GM12878 (cell line): ENCODE measurements around the gene HRCT1. TPM values are rescaled to one million over a fixed set of nuclear protein-coding genes. Genes with fewer than 3 reads are reported as not detected.

Experiments used
- ATAC-seq: fragments of 200-7000 bp; cut with Tn5 transposase; 3 replicates; pipeline ENCODE4 v1.9.1; 2020; ENCODE audit warnings: mild to moderate bottlenecking, moderate library complexity
- BruUV-seq: library from RNA; stranded (reverse); fragments of 400-500 nt; replicated peaks from 2 replicates; lab custom pipeline; 2021; lab: Mats Ljungman, UMichigan
- CTCF ChIA-PET: fragments of 300-600 bp; sonication (Branson Sonifier 250); formaldehyde crosslinking; extraction: SDS; loops from one replicate; lab custom pipeline; 2021; ENCODE audit warnings: inconsistent platforms; lab: Yijun Ruan, JAX
- POLR2A ChIA-PET: fragments of 350-600 bp; formaldehyde crosslinking; extraction: SDS; loops from one replicate; lab custom pipeline; 2021; ENCODE audit warnings: inconsistent platforms; lab: Charles Lee
- RAD21 ChIA-PET: fragments of 300-600 bp; sonication (Branson Sonifier 250); formaldehyde crosslinking; loops from one replicate; lab custom pipeline; 2023; ENCODE audit warnings: antibody characterized with exemption; ENCODE audit not compliant: unreplicated experiment; lab: Charles Lee
- SMC1A ChIA-PET: fragments of 300-600 bp; sonication (Branson Sonifier 250); formaldehyde crosslinking; loops from one replicate; lab custom pipeline; 2023; ENCODE audit not compliant: unreplicated experiment, uncharacterized antibody; lab: Charles Lee
- DNase-seq: peaks from one replicate; pipeline ENCODE4 v3.0.0-alpha.2; 2011; ENCODE audit warnings: low read depth, low spot score
- FAIRE-seq: peaks from 3 replicates; lab custom pipeline; 2011; peaks lifted over from hg19 to GRCh38; lab: Jason Lieb, UNC
- H2AFZ ChIP-seq: 2 replicates; pipeline ENCODE4 v1.6.0; 2011; ENCODE audit warnings: low read depth, low read length, control low read depth; ENCODE audit not compliant: control insufficient read depth
- H3K27ac ChIP-seq: 2 replicates; pipeline ENCODE4 v1.5.1; 2011; ENCODE audit warnings: control low read depth; ENCODE audit not compliant: control insufficient read depth, insufficient read depth
- H3K27me3 ChIP-seq, 2 experiments: replicated peaks in 1 of 2; 2 replicates each; pipeline versions ENCODE4 v1.6.0 to v1.6.1; 2011; ENCODE audit warnings: low read length in 1 of 2; ENCODE audit not compliant: control insufficient read depth in 2 of 2, insufficient read depth in 2 of 2
- H3K36me3 ChIP-seq, 2 experiments: 2 replicates each; pipeline ENCODE4 v1.5.1; 2011; ENCODE audit warnings: low read length in 1 of 2; ENCODE audit not compliant: control insufficient read depth in 2 of 2, insufficient read depth in 2 of 2
- H3K4me1 ChIP-seq: 2 replicates; pipeline ENCODE4 v1.6.1; 2011; ENCODE audit warnings: mild to moderate bottlenecking, low read length, moderate library complexity, mixed read lengths; ENCODE audit not compliant: control insufficient read depth, insufficient read depth
- H3K4me2 ChIP-seq: 2 replicates; pipeline ENCODE4 v1.6.0; 2011; ENCODE audit warnings: control low read depth; ENCODE audit not compliant: control insufficient read depth, insufficient read depth
- H3K4me3 ChIP-seq: fragments of 200-600 bp; sonication (generic); 2 replicates; pipeline ENCODE4 v1.5.1; 2016
- H3K79me2 ChIP-seq: 2 replicates; pipeline ENCODE4 v1.6.0; 2011; ENCODE audit warnings: low read length; ENCODE audit not compliant: control insufficient read depth, insufficient read depth
- H3K9ac ChIP-seq: 2 replicates; pipeline ENCODE4 v1.8.0; 2011; ENCODE audit warnings: low read length, control low read depth, mixed read lengths; ENCODE audit not compliant: control insufficient read depth, insufficient read depth
- H3K9me3 ChIP-seq: replicated peaks from 3 replicates; pipeline ENCODE4 v1.5.1; 2011; ENCODE audit warnings: mild to moderate bottlenecking, low read length; ENCODE audit not compliant: control insufficient read depth, insufficient read depth
- H4K20me1 ChIP-seq: 2 replicates; pipeline ENCODE4 v1.6.0; 2011; ENCODE audit not compliant: control insufficient read depth, insufficient read depth
- BACH1 ChIP-seq: fragments of 450-650 bp; IDR thresholded peaks from 2 replicates; pipeline ENCODE4 v1.6.1; 2017; ENCODE audit warnings: mild to moderate bottlenecking, borderline replicate concordance
- RBBP5 ChIP-seq: fragments of 200-600 bp; sonication (generic); conservative IDR thresholded peaks from 2 replicates; pipeline ENCODE4 v1.6.1; 2016
- SMAD1 ChIP-seq: fragments of 450-650 bp; IDR thresholded peaks from 2 replicates; pipeline ENCODE4 v1.6.1; 2018; ENCODE audit warnings: mild to moderate bottlenecking, low read depth; ENCODE audit not compliant: partially characterized antibody
- SMAD5 ChIP-seq: IDR thresholded peaks from 2 replicates; pipeline ENCODE4 v1.6.1; 2016; ENCODE audit warnings: antibody characterized with exemption, low read depth
- TBL1XR1 ChIP-seq: IDR thresholded peaks from 2 replicates; pipeline ENCODE4 v1.6.1; 2012; ENCODE audit warnings: low read depth, low read length, improper control_type of control experiment
- WGBS: methylation state at CpG from one replicate; pipeline ENCODE4 v1.1.6; 2016; ENCODE audit warnings: low lambda C conversion rate; ENCODE audit not compliant: insufficient replicate concordance, insufficient coverage; ENCODE audit errors: missing lambda C conversion rate; 5-methylcytosine and 5-hydroxymethylcytosine counted together
- in situ Hi-C: fragments of 300-500 bp; cut with MboI; formaldehyde crosslinking; loops from 9 replicates; pipeline ENCODE4 v1.14.3; 2018; ENCODE audit warnings: mixed read lengths
- intact Hi-C: fragments of 100-400 bp; cut with micrococcal nuclease; formaldehyde crosslinking; loops from one replicate; pipeline ENCODE4 v1.14.2; 2022; ENCODE audit not compliant: unreplicated experiment
- polyA plus RNA-seq, 11 experiments: library from polyadenylated mRNA; depleted of rRNA in 4 of 11; unstranded in 6 of 11; stranded (reverse) in 5 of 11; fragments of >200 nt; fragmentation: Nextera tagmentation in 4 of 11; fragmentation: Illumina TruSeq in 1 of 11; extraction: Ambion mirVana in 4 of 11; extraction: Trizol in 1 of 11; gene quantifications; 1 replicate in 1 of 11; 2 replicates in 10 of 11; pipeline versions ENCODE4 v1.2.1 to v1.2.3, GENCODE V29; 2011 to 2016; ENCODE audit warnings: inconsistent platforms in 2 of 11, missing spikeins in 2 of 11, low read depth in 1 of 11
- total RNA-seq, 4 experiments: library from RNA; depleted of rRNA in 3 of 4; stranded (reverse); fragments of >200 nt in 3 of 4; fragmentation: Illumina TruSeq in 1 of 4; extraction: Trizol in 1 of 4; gene quantifications; 2 replicates each; pipeline versions ENCODE4 v1.2.1 to v1.2.3, GENCODE V29; 2013 to 2021
- TF ChIP-seq, protein P1 (sequence below): IDR thresholded peaks from 2 replicates; pipeline ENCODE4 v1.6.1; 2012; ENCODE audit warnings: low read length, inconsistent platforms

The HRCT1 gene
- total and polyA plus RNA-seq, 10 of the 15 experiments (the other 5 are each of a cell fraction or from before 2014, with no cell fraction given): not detected

DNA sequence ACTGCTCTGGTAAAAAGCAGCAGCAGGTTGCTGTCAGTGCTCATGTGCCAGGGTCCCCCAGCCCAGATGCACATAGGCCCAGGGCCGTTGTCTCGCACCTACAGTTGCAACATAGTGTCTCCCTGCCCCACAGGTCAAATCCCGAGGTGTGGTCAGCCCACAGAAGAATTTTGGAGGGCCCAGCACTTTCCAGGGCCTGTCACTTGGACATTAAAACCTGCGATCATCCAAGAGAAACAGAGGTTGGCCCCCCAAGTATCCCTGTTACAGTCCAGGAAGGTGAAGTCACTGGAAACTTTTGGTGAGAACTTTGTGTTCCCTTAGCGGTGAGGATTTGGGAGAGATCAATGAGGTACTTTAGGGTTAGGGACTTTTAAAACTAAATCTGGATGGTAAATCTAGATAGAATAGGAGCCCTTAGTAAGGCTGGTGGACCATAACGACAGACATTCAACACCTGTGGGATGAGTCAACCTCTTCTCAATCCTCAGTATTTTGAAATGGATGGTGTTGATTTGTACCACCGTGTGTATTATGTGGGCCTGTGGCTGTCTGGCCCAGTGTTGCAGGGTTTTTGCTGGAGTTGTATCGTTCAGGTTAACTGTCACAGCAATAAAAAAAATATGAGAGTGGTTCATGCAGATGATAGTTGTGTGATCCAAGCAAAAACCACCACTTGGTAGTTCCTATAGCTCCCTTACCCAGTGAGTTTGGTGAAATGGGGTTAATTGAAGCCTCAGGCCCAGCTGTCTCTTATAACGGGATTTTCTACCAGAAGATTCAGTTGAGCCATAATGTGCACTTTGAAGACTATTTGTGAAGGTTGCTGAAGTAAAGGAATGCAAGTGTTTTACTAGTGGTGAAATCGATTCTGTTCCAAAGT is 32.7 kb downstream of the HRCT1 start:
- no peak overlapping the region for H3K4me2 ChIP-seq
- H2AFZ ChIP-seq: no peak overlapping the region
- H3K9ac ChIP-seq: no peak overlapping the region
- no peaks in the 10 kb centered on the region for H3K27me3 ChIP-seq
- H4K20me1 ChIP-seq: no peaks in the 10 kb centered on the region
- RAD21 ChIA-PET: no interaction called here
- CTCF ChIA-PET: interaction anchor here (0.9 kb wide), 1 partner anchor 35 kb away, joined by 3 read pairs; no protein-coding TSS in a partner anchor
- H3K4me1 ChIP-seq: peaks cover 3% of the 10 kb centered on the region
- ATAC-seq (no peak), DNase-seq (no peak), FAIRE-seq (no peak)
- no TSS peak for BruUV-seq
- WGBS: 56% methylated on average over 10 of the region's 10 CpGs
- no peaks in the 10 kb centered on the region for H3K79me2 ChIP-seq
- no peaks in the 10 kb centered on the region for H3K36me3 ChIP-seq
- in situ Hi-C loops: no loop called here
- no peak for TF ChIP-seq TBL1XR1
- no peak for TF ChIP-seq BACH1
- no peak for TF ChIP-seq SMAD5
- TF ChIP-seq, protein P1, sequence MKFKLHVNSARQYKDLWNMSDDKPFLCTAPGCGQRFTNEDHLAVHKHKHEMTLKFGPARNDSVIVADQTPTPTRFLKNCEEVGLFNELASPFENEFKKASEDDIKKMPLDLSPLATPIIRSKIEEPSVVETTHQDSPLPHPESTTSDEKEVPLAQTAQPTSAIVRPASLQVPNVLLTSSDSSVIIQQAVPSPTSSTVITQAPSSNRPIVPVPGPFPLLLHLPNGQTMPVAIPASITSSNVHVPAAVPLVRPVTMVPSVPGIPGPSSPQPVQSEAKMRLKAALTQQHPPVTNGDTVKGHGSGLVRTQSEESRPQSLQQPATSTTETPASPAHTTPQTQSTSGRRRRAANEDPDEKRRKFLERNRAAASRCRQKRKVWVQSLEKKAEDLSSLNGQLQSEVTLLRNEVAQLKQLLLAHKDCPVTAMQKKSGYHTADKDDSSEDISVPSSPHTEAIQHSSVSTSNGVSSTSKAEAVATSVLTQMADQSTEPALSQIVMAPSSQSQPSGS: no peak
- TF ChIP-seq RBBP5: no peak
- no peak for TF ChIP-seq SMAD1
- intact Hi-C loops: no loop called here
- no peaks in the 10 kb centered on the region for H3K9me3 ChIP-seq
- SMC1A ChIA-PET: no interaction called here
- POLR2A ChIA-PET: no interaction called here
- H3K27ac ChIP-seq: no peak overlapping the region
- no peak overlapping the region for H3K4me3 ChIP-seq
